GM12878 (cell line): Measurements from ENCODE around the gene BTBD8. TPM values are rescaled to one million over a fixed set of nuclear protein-coding genes. Genes with fewer than 3 reads are reported as not detected.

Experiments
- ATAC-seq: fragments of 200-7000 bp; cut with Tn5 transposase; 3 replicates; pipeline ENCODE4 v1.9.1; 2020; ENCODE audit warnings: mild to moderate bottlenecking, moderate library complexity
- BruUV-seq: library from RNA; stranded (reverse); fragments of 400-500 nt; replicated peaks from 2 replicates; lab custom pipeline; 2021; lab: Mats Ljungman, UMichigan
- CTCF ChIA-PET: fragments of 300-600 bp; sonication (Branson Sonifier 250); formaldehyde crosslinking; extraction: SDS; loops from one replicate; lab custom pipeline; 2021; ENCODE audit warnings: inconsistent platforms; lab: Yijun Ruan, JAX
- POLR2A ChIA-PET: fragments of 350-600 bp; formaldehyde crosslinking; extraction: SDS; loops from one replicate; lab custom pipeline; 2021; ENCODE audit warnings: inconsistent platforms; lab: Charles Lee
- RAD21 ChIA-PET: fragments of 300-600 bp; sonication (Branson Sonifier 250); formaldehyde crosslinking; loops from one replicate; lab custom pipeline; 2023; ENCODE audit warnings: antibody characterized with exemption; ENCODE audit not compliant: unreplicated experiment; lab: Charles Lee
- SMC1A ChIA-PET: fragments of 300-600 bp; sonication (Branson Sonifier 250); formaldehyde crosslinking; loops from one replicate; lab custom pipeline; 2023; ENCODE audit not compliant: unreplicated experiment, uncharacterized antibody; lab: Charles Lee
- DNase-seq: peaks from one replicate; pipeline ENCODE4 v3.0.0-alpha.2; 2011; ENCODE audit warnings: low read depth, low spot score
- FAIRE-seq: peaks from 3 replicates; lab custom pipeline; 2011; peaks lifted over from hg19 to GRCh38; lab: Jason Lieb, UNC
- H2AFZ ChIP-seq: 2 replicates; pipeline ENCODE4 v1.6.0; 2011; ENCODE audit warnings: low read depth, low read length, control low read depth; ENCODE audit not compliant: control insufficient read depth
- H3K27ac ChIP-seq: 2 replicates; pipeline ENCODE4 v1.5.1; 2011; ENCODE audit warnings: control low read depth; ENCODE audit not compliant: control insufficient read depth, insufficient read depth
- H3K27me3 ChIP-seq, 2 experiments: replicated peaks in 1 of 2; 2 replicates each; pipeline versions ENCODE4 v1.6.0 to v1.6.1; 2011; ENCODE audit warnings: low read length in 1 of 2; ENCODE audit not compliant: control insufficient read depth in 2 of 2, insufficient read depth in 2 of 2
- H3K36me3 ChIP-seq, 2 experiments: 2 replicates each; pipeline ENCODE4 v1.5.1; 2011; ENCODE audit warnings: low read length in 1 of 2; ENCODE audit not compliant: control insufficient read depth in 2 of 2, insufficient read depth in 2 of 2
- H3K4me1 ChIP-seq: 2 replicates; pipeline ENCODE4 v1.6.1; 2011; ENCODE audit warnings: mild to moderate bottlenecking, low read length, moderate library complexity, mixed read lengths; ENCODE audit not compliant: control insufficient read depth, insufficient read depth
- H3K4me2 ChIP-seq: 2 replicates; pipeline ENCODE4 v1.6.0; 2011; ENCODE audit warnings: control low read depth; ENCODE audit not compliant: control insufficient read depth, insufficient read depth
- H3K4me3 ChIP-seq: fragments of 200-600 bp; sonication (generic); 2 replicates; pipeline ENCODE4 v1.5.1; 2016
- H3K79me2 ChIP-seq: 2 replicates; pipeline ENCODE4 v1.6.0; 2011; ENCODE audit warnings: low read length; ENCODE audit not compliant: control insufficient read depth, insufficient read depth
- H3K9ac ChIP-seq: 2 replicates; pipeline ENCODE4 v1.8.0; 2011; ENCODE audit warnings: low read length, control low read depth, mixed read lengths; ENCODE audit not compliant: control insufficient read depth, insufficient read depth
- H3K9me3 ChIP-seq: replicated peaks from 3 replicates; pipeline ENCODE4 v1.5.1; 2011; ENCODE audit warnings: mild to moderate bottlenecking, low read length; ENCODE audit not compliant: control insufficient read depth, insufficient read depth
- H4K20me1 ChIP-seq: 2 replicates; pipeline ENCODE4 v1.6.0; 2011; ENCODE audit not compliant: control insufficient read depth, insufficient read depth
- FOS ChIP-seq: IDR thresholded peaks from 3 replicates; pipeline ENCODE4 v1.6.1; 2011; ENCODE audit warnings: borderline replicate concordance; ENCODE audit not compliant: insufficient read length; ENCODE audit errors: extremely low read depth
- HDAC2 ChIP-seq: fragments of 200-600 bp; sonication (generic); IDR thresholded peaks from 2 replicates; pipeline ENCODE4 v1.6.1; 2017
- KAT2A ChIP-seq: conservative IDR thresholded peaks from 2 replicates; pipeline ENCODE4 v1.6.1; 2011; ENCODE audit warnings: low read depth, low read length; ENCODE audit not compliant: control insufficient read depth
- NBN ChIP-seq: fragments of 450-650 bp; IDR thresholded peaks from 2 replicates; pipeline ENCODE4 v1.6.1; 2016
- SIX5 ChIP-seq: IDR thresholded peaks from 2 replicates; pipeline ENCODE4 v1.6.1; 2011; ENCODE audit warnings: mild to moderate bottlenecking, low read depth, low read length, moderate library complexity; ENCODE audit not compliant: severe bottlenecking
- SRF ChIP-seq, 2 experiments: IDR thresholded peaks; 2 replicates each; pipeline ENCODE4 v1.6.1; 2011; ENCODE audit warnings: low read depth in 2 of 2, low read length in 2 of 2, mild to moderate bottlenecking in 1 of 2, moderate library complexity in 1 of 2
- STAT1 ChIP-seq: fragments of 450-650 bp; conservative IDR thresholded peaks from 2 replicates; pipeline ENCODE4 v1.6.1; 2014; ENCODE audit warnings: antibody characterized with exemption, mild to moderate bottlenecking
- WGBS: methylation state at CpG from one replicate; pipeline ENCODE4 v1.1.6; 2016; ENCODE audit warnings: low lambda C conversion rate; ENCODE audit not compliant: insufficient replicate concordance, insufficient coverage; ENCODE audit errors: missing lambda C conversion rate; 5-methylcytosine and 5-hydroxymethylcytosine counted together
- in situ Hi-C: fragments of 300-500 bp; cut with MboI; formaldehyde crosslinking; loops from 9 replicates; pipeline ENCODE4 v1.14.3; 2018; ENCODE audit warnings: mixed read lengths
- intact Hi-C: fragments of 100-400 bp; cut with micrococcal nuclease; formaldehyde crosslinking; loops from one replicate; pipeline ENCODE4 v1.14.2; 2022; ENCODE audit not compliant: unreplicated experiment
- polyA plus RNA-seq, 11 experiments: library from polyadenylated mRNA; depleted of rRNA in 4 of 11; unstranded in 6 of 11; stranded (reverse) in 5 of 11; fragments of >200 nt; fragmentation: Nextera tagmentation in 4 of 11; fragmentation: Illumina TruSeq in 1 of 11; extraction: Ambion mirVana in 4 of 11; extraction: Trizol in 1 of 11; gene quantifications; 1 replicate in 1 of 11; 2 replicates in 10 of 11; pipeline versions ENCODE4 v1.2.1 to v1.2.3, GENCODE V29; 2011 to 2016; ENCODE audit warnings: inconsistent platforms in 2 of 11, missing spikeins in 2 of 11, low read depth in 1 of 11
- total RNA-seq, 4 experiments: library from RNA; depleted of rRNA in 3 of 4; stranded (reverse); fragments of >200 nt in 3 of 4; fragmentation: Illumina TruSeq in 1 of 4; extraction: Trizol in 1 of 4; gene quantifications; 2 replicates each; pipeline versions ENCODE4 v1.2.1 to v1.2.3, GENCODE V29; 2013 to 2021
- TF ChIP-seq, protein P1 (sequence below): fragments of 150-350 bp; IDR thresholded peaks from 2 replicates; pipeline ENCODE4 v1.6.1; 2014; ENCODE audit warnings: mild to moderate bottlenecking, low read depth, low read length

BTBD8 gene
- total and polyA plus RNA-seq, 10 of the 15 experiments (the other 5 are each of a cell fraction or from before 2014, with no cell fraction given) = 0.07 to 0.32 (median 0.19) TPM; not detected in 1

DNA sequence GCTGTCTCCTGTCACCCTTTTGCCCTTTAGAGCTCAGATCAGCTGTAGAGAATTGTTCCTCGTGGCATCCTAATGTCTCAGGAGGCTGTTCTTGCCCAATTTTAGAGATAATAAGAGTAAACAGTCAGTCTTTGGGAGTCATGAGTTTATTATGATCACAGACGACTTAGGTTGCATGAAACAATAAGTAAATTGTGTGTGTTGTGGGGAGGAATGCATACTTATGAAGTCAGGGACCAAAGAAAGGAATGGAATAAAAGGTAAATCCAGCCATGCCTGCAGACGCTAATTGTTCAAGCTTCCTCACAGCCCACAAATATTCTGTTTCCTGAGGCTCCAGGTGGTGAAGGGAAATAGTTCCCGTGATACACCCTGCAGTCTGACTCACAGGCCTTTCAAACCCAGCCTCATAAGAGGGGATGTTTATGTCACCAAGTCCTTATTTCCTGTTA lies 49.5 kb upstream of the BTBD8 start:
- Histone ChIP-seq H3K4me1 (no peaks in the 10 kb centered on the region), H3K27me3 (peaks cover 5 to 14% of the 10 kb centered on the region in 2 experiments), H3K9me3 (no peaks in the 10 kb centered on the region), H3K4me2 (no peak overlapping the region), H3K79me2 (no peaks in the 10 kb centered on the region), H3K36me3 (no peaks in the 10 kb centered on the region), H4K20me1 (no peaks in the 10 kb centered on the region), H3K9ac (no peak overlapping the region), H2AFZ (no peak overlapping the region), H3K4me3 (no peak overlapping the region), H3K27ac (no peak overlapping the region)
- WGBS = 10% methylated on average over 4 of the region's 4 CpGs
- no TSS peak for BruUV-seq
- no peak for FAIRE-seq
- in situ Hi-C loops (no loop called here), intact Hi-C loops (no loop called here)
- ChIA-PET SMC1A (no interaction called here), CTCF (no interaction called here), POLR2A (no interaction called here), RAD21 (no interaction called here)
- TF ChIP-seq NBN (no peak), KAT2A (no peak), FOS (no peak), STAT1 (no peak), HDAC2 (no peak), SIX5 (no peak), SRF (IDR thresholded peaks at IDR 0.05; ENCODE audit: low read depth in 2 of 2, low read length in 2 of 2) (no peak)
- TF ChIP-seq, protein P1, sequence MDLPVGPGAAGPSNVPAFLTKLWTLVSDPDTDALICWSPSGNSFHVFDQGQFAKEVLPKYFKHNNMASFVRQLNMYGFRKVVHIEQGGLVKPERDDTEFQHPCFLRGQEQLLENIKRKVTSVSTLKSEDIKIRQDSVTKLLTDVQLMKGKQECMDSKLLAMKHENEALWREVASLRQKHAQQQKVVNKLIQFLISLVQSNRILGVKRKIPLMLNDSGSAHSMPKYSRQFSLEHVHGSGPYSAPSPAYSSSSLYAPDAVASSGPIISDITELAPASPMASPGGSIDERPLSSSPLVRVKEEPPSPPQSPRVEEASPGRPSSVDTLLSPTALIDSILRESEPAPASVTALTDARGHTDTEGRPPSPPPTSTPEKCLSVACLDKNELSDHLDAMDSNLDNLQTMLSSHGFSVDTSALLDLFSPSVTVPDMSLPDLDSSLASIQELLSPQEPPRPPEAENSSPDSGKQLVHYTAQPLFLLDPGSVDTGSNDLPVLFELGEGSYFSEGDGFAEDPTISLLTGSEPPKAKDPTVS = no peak
- no peak for ATAC-seq
- DNase-seq = no peak
